Measurements from ENCODE around the gene PNMA1. TPM values are rescaled to one million over a fixed set of nuclear protein-coding genes. Genes with fewer than 3 reads are reported as not detected.

PNMA1 gene
- total RNA-seq, 1 experiment from 2014 or later: 7.7 TPM

GRCh38 chr14:73718418-73719251, 4.5 kb upstream of the PNMA1 start:
- DNase-seq: no peak
- Histone ChIP-seq H3K4me1 (ENCODE audit: low read length) (peaks cover 11% of the 10 kb centered on the region), H3K4me2 (ENCODE audit: low read depth, low read length, poor library complexity, severe bottlenecking) (no peak overlapping the region), H4K20me1 (ENCODE audit: insufficient read depth, low read depth, low read length) (peaks cover 7% of the 10 kb centered on the region; the same call in 1 of the 2 replicates), H3K36me3 (ENCODE audit: insufficient read depth, low read length) (peaks cover 48% of the 10 kb centered on the region), H3K9ac (ENCODE audit: low read length) (no peak overlapping the region), H3K27ac (ENCODE audit: low read length) (no peak overlapping the region), H3K27me3 (ENCODE audit: low read length) (no peaks in the 10 kb centered on the region), H2AFZ (ENCODE audit: low read length) (no peak overlapping the region), H3K79me2 (ENCODE audit: low read length) (peaks cover under 1% of the 10 kb centered on the region; the same call in 1 of the 2 replicates), H3K9me2 (replicated peaks; ENCODE audit: insufficient read depth, low read length) (no peaks in the 10 kb centered on the region), H3K9me3 (ENCODE audit: low read length) (no peaks in the 10 kb centered on the region), H3K4me3 (ENCODE audit: low read length) (no peak overlapping the region)

- H3K79me2 ChIP-seq (ENCODE audit: low read length): peaks cover 8% of the 10 kb centered on the region
- no peak overlapping the region for H3K4me3 ChIP-seq (ENCODE audit: low read length)
- no peak overlapping the region for H3K27ac ChIP-seq (ENCODE audit: low read length)
- no peak for DNase-seq
- no peak overlapping the region for H2AFZ ChIP-seq (ENCODE audit: low read length)
- peaks cover 18% of the 10 kb centered on the region for H3K4me1 ChIP-seq (ENCODE audit: low read length)
- H3K9me2 ChIP-seq (replicated peaks; ENCODE audit: insufficient read depth, low read length): no peaks in the 10 kb centered on the region
- no peak overlapping the region for H3K9ac ChIP-seq (ENCODE audit: low read length)
- H3K9me3 ChIP-seq (ENCODE audit: low read length): no peaks in the 10 kb centered on the region
- H3K36me3 ChIP-seq (ENCODE audit: insufficient read depth, low read length): peaks cover 42% of the 10 kb centered on the region
- no peaks in the 10 kb centered on the region for H3K27me3 ChIP-seq (ENCODE audit: low read length)
- no peak overlapping the region for H3K4me2 ChIP-seq (ENCODE audit: low read depth, low read length, poor library complexity, severe bottlenecking)
- peaks cover 7% of the 10 kb centered on the region; the same call in 1 of the 2 replicates for H4K20me1 ChIP-seq (ENCODE audit: insufficient read depth, low read depth, low read length)
Observed at GRCh38 chr14:73717711-73718417, 3.7 kb upstream of the PNMA1 start.

GRCh38 chr14:73717266-73717665, 3.1 kb upstream of the PNMA1 start:
- no peak for DNase-seq
- H4K20me1 ChIP-seq (ENCODE audit: insufficient read depth, low read depth, low read length): peaks cover 7% of the 10 kb centered on the region; the same call in 1 of the 2 replicates
- H3K27me3 ChIP-seq (ENCODE audit: low read length): no peaks in the 10 kb centered on the region
- H3K79me2 ChIP-seq (ENCODE audit: low read length): peaks cover 13% of the 10 kb centered on the region
- H3K9ac ChIP-seq (ENCODE audit: low read length): no peak overlapping the region
- H3K9me2 ChIP-seq (replicated peaks; ENCODE audit: insufficient read depth, low read length): no peaks in the 10 kb centered on the region
- no peak overlapping the region for H2AFZ ChIP-seq (ENCODE audit: low read length)
- H3K4me2 ChIP-seq (ENCODE audit: low read depth, low read length, poor library complexity, severe bottlenecking): no peak overlapping the region
- peaks cover 38% of the 10 kb centered on the region for H3K36me3 ChIP-seq (ENCODE audit: insufficient read depth, low read length)
- no peaks in the 10 kb centered on the region for H3K9me3 ChIP-seq (ENCODE audit: low read length)
- H3K4me1 ChIP-seq (ENCODE audit: low read length): peaks cover 24% of the 10 kb centered on the region
- H3K27ac ChIP-seq (ENCODE audit: low read length): no peak overlapping the region
- no peak overlapping the region for H3K4me3 ChIP-seq (ENCODE audit: low read length)

GRCh38 chr14:73715707-73716106, 1.5 kb upstream of the PNMA1 start:
- peaks cover 23% of the 10 kb centered on the region; the same call in 1 of the 2 replicates for H3K36me3 ChIP-seq (ENCODE audit: insufficient read depth, low read length)
- H3K9me2 ChIP-seq (replicated peaks; ENCODE audit: insufficient read depth, low read length): no peaks in the 10 kb centered on the region
- H3K4me3 ChIP-seq (ENCODE audit: low read length): no peak overlapping the region
- no peak overlapping the region for H3K27ac ChIP-seq (ENCODE audit: low read length)
- H3K27me3 ChIP-seq (ENCODE audit: low read length): no peaks in the 10 kb centered on the region
- H3K9me3 ChIP-seq (ENCODE audit: low read length): no peaks in the 10 kb centered on the region
- H3K4me2 ChIP-seq (ENCODE audit: low read depth, low read length, poor library complexity, severe bottlenecking): no peak overlapping the region
- H4K20me1 ChIP-seq (ENCODE audit: insufficient read depth, low read depth, low read length): peaks cover 7% of the 10 kb centered on the region; the same call in 1 of the 2 replicates
- H3K4me1 ChIP-seq (ENCODE audit: low read length): peaks cover 26% of the 10 kb centered on the region
- H3K9ac ChIP-seq (ENCODE audit: low read length): no peak overlapping the region
- no peak for DNase-seq
- peaks cover 13% of the 10 kb centered on the region for H3K79me2 ChIP-seq (ENCODE audit: low read length)
- H2AFZ ChIP-seq (ENCODE audit: low read length): no peak overlapping the region

- H3K4me3 ChIP-seq (ENCODE audit: low read length): peak overlapping the region; percentile 86
- H3K9me3 ChIP-seq (ENCODE audit: low read length): no peaks in the 10 kb centered on the region
- peaks cover 7% of the 10 kb centered on the region; the same call in 1 of the 2 replicates for H4K20me1 ChIP-seq (ENCODE audit: insufficient read depth, low read depth, low read length)
- H3K27me3 ChIP-seq (ENCODE audit: low read length): no peaks in the 10 kb centered on the region
- H3K9me2 ChIP-seq (replicated peaks; ENCODE audit: insufficient read depth, low read length): no peaks in the 10 kb centered on the region
- peak overlapping the region; percentile 91 for H3K4me2 ChIP-seq (ENCODE audit: low read depth, low read length, poor library complexity, severe bottlenecking)
- peaks cover 26% of the 10 kb centered on the region for H3K4me1 ChIP-seq (ENCODE audit: low read length)
- H2AFZ ChIP-seq (ENCODE audit: low read length): no peak overlapping the region
- peak overlapping the region; percentile 76; the same call in 1 of the 2 replicates for H3K9ac ChIP-seq (ENCODE audit: low read length)
- peaks cover 13% of the 10 kb centered on the region for H3K79me2 ChIP-seq (ENCODE audit: low read length)
- DNase-seq: no peak
- H3K27ac ChIP-seq (ENCODE audit: low read length): no peak overlapping the region
- peaks cover 17% of the 10 kb centered on the region; the same call in 1 of the 2 replicates for H3K36me3 ChIP-seq (ENCODE audit: insufficient read depth, low read length)
Observed at GRCh38 chr14:73714656-73715081, 485 bp upstream of the PNMA1 start.

GRCh38 chr14:73713206-73713802, 880 bp downstream of the PNMA1 start:
- peak overlapping the region; percentile 83; the same call in 1 of the 2 replicates for H2AFZ ChIP-seq (ENCODE audit: low read length)
- no peak for DNase-seq
- peak overlapping the region; percentile 76 for H3K9ac ChIP-seq (ENCODE audit: low read length)
- peaks cover 7% of the 10 kb centered on the region; the same call in 1 of the 2 replicates for H4K20me1 ChIP-seq (ENCODE audit: insufficient read depth, low read depth, low read length)
- no peaks in the 10 kb centered on the region for H3K27me3 ChIP-seq (ENCODE audit: low read length)
- peaks cover 10% of the 10 kb centered on the region; the same call in 1 of the 2 replicates for H3K36me3 ChIP-seq (ENCODE audit: insufficient read depth, low read length)
- H3K79me2 ChIP-seq (ENCODE audit: low read length): peaks cover 13% of the 10 kb centered on the region
- H3K9me2 ChIP-seq (replicated peaks; ENCODE audit: insufficient read depth, low read length): no peaks in the 10 kb centered on the region
- H3K9me3 ChIP-seq (ENCODE audit: low read length): no peaks in the 10 kb centered on the region
- H3K27ac ChIP-seq (ENCODE audit: low read length): no peak overlapping the region
- H3K4me1 ChIP-seq (ENCODE audit: low read length): peaks cover 26% of the 10 kb centered on the region
- H3K4me2 ChIP-seq (ENCODE audit: low read depth, low read length, poor library complexity, severe bottlenecking): peak overlapping the region; percentile 91
- peak overlapping the region; percentile 86 for H3K4me3 ChIP-seq (ENCODE audit: low read length)

- H3K4me1 ChIP-seq (ENCODE audit: low read length): peaks cover 26% of the 10 kb centered on the region
- H3K9me3 ChIP-seq (ENCODE audit: low read length): no peaks in the 10 kb centered on the region
- H3K27ac ChIP-seq (ENCODE audit: low read length): no peak overlapping the region
- DNase-seq: no peak
- peaks cover 7% of the 10 kb centered on the region; the same call in 1 of the 2 replicates for H3K36me3 ChIP-seq (ENCODE audit: insufficient read depth, low read length)
- peaks cover 13% of the 10 kb centered on the region for H3K79me2 ChIP-seq (ENCODE audit: low read length)
- peak overlapping the region; percentile 91 for H3K4me2 ChIP-seq (ENCODE audit: low read depth, low read length, poor library complexity, severe bottlenecking)
- H3K4me3 ChIP-seq (ENCODE audit: low read length): peak overlapping the region; percentile 86
- H3K9me2 ChIP-seq (replicated peaks; ENCODE audit: insufficient read depth, low read length): no peaks in the 10 kb centered on the region
- no peaks in the 10 kb centered on the region for H3K27me3 ChIP-seq (ENCODE audit: low read length)
- no peak overlapping the region for H2AFZ ChIP-seq (ENCODE audit: low read length)
- peak overlapping the region; percentile 76 for H3K9ac ChIP-seq (ENCODE audit: low read length)
- peaks cover 7% of the 10 kb centered on the region; the same call in 1 of the 2 replicates for H4K20me1 ChIP-seq (ENCODE audit: insufficient read depth, low read depth, low read length)
Observed at GRCh38 chr14:73712540-73713180, 1.5 kb downstream of the PNMA1 start.
